ENCODE measurements around the gene LZIC. TPM values are rescaled to one million over a fixed set of nuclear protein-coding genes. Genes with fewer than 3 reads are reported as not detected.

Gene LZIC
- total RNA-seq, 1 experiment from 2014 or later: 33.0 TPM

GRCh38 chr1:9910423-9911178, 32.6 kb downstream of the LZIC start:
- DNase-seq (ENCODE audit: low read depth): peak; percentile 99

- no peak for DNase-seq (ENCODE audit: low read depth)
Observed at GRCh38 chr1:9910076-9910422, 33.1 kb downstream of the LZIC start, which contains the start of gene CTNNBIP1. Gene CTNNBIP1, minus strand, starts transcription at chr1:9910269. Its CDS starts 38,205 bp downstream, at chr1:9872064.

DNA sequence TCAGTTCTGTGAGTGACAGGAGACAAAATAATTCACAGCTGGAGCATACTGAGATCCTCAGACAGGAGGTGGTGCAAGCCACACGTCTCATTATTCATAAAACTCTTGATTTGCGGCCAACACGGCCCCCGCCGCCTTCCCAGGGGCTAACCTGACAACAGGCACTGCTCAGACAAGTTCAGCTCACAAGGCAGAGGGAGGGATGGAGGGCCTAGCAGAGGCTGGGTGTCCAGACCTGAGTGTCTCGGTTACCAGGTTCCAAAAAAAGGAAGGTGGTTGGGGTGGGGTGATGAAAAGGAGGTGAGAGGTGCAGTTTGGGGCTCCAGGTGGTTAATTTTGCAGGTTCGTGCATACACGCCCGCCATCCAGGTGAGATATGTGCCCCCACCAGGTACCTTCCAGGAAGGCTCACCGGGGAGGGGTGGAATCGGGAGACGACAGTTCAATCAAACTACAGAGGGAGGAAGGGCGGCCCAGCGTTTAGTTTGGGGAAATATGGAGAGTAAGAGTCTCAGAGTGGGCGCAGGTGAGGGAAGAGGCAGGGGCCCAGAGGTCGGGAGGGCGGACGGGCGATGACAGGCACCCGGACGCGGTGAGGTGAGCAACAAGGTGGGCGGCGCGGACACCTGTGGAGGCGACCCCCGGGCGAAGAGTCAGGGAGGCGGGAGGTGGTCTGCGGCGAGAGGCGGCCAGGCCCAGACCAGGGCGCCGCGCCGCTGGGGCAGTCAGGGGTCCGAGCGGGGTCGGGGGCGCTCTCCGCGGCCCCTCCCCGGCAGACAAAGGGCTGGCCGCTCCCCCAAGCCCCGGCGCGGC, 33.8 kb downstream of the LZIC start:
- DNase-seq (ENCODE audit: low read depth): no peak

GRCh38 chr1:9908871-9909233, 34.3 kb downstream of the LZIC start:
- no peak for DNase-seq (ENCODE audit: low read depth)

- DNase-seq (ENCODE audit: low read depth): peak; percentile 60
Observed at GRCh38 chr1:9907441-9907840, 35.8 kb downstream of the LZIC start.

DNA sequence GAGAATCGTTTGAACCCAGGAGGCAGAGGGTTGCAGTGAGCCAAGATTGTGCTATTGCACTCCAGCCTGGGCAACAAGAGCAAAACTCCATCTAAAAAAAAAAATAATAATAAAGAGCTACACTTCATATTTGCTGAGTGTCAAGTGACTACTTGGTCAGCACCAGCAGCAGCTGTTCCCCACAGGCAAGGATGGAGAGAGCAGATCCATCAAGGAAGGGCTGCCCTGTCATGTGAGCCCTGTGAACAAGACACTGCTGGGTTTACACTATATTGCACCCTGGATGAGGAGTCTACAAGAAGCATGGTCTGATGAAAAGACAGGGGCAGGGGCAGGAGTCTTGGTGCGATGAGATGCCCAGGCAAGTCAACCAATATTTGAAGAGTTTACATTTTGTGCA, 36.7 kb downstream of the LZIC start:
- no peak for DNase-seq (ENCODE audit: low read depth)

GRCh38 chr1:9905010-9905409, 38.2 kb downstream of the LZIC start:
- peak; percentile 70 for DNase-seq (ENCODE audit: low read depth)

DNA sequence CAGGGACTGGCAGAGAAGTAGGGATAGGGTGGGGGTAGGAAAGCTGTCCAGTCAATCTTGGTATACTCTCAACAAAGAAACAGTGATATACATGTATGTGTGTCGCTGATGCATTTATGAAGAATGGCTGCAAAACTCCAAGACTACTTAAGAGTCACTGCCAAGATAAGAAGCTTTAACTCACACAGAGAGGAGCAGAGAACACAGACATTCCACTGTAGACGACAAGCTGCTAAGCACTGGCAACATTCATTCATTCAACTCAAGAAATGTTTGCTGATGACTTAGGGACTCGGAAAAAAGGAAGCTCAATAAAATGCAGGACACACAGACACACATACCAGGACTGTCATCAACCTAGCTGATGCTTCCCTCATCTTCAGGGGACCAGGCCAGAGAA, 38.6 kb downstream of the LZIC start:
- DNase-seq (ENCODE audit: low read depth): no peak

GRCh38 chr1:9903801-9904527, 39.2 kb downstream of the LZIC start:
- DNase-seq (ENCODE audit: low read depth): no peak

DNA sequence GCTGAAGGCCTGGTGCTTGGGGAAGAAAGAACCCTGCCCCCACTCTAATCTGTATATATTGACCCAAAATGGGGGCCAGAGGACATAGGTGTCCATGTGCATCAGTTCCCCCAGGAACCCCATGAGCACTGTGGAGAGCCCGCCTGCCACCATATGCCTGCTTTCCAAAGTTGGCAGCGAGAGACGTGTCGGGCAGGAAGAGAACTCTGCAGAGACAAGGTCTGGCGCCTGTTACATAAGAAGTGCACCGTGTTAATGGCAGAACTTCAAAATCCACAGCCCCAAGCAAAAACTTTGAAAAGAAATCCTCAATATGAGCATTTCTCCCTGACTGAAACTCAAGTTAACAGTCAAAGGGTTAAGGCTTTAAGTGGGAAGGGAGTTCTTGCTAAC, 41.1 kb downstream of the LZIC start:
- DNase-seq (ENCODE audit: low read depth): no peak

DNA sequence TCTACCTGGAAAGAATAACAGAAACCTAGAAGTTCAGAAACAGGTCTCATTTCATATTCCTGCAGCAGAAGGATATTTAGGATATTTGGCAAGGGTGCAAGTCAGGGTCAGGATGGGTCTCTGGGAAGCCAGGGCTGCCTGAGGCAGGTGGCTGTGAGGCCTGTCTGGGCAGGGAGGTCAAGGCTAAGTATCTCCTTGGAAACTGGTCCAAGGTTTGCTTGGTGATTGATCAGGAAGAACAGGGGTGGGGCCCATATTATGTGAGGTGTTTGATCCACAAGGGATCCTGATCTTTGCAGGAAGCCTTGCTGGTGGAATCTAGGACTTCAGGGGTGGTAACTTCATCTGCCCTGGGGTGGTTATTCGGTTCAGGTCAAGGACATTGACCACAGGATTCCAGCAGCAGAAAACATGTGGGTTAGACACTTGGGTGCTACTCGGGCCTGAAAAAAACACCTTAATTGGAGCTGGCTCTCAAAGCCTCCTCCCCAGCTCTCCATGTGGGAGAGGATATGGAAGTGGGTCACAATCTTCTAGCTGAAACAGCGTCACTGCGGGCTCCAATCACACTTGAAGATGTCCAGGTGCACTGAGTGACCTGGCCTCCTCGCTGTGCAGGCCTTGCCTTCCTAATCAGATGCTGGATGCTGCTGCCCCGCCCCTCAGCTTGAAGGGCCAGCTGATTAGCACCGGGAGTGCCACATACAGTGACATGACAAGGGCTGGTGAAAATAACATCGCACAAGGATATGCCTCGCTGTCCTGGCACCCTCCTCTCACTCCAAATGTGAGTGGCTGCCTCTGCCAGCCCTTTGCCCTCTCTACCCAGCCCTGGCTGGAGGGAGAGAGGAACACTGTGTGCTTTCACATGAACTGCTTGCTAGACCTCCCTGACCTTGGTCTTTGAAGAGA, 41.8 kb downstream of the LZIC start:
- peak; percentile 62 for DNase-seq (ENCODE audit: low read depth)

DNA sequence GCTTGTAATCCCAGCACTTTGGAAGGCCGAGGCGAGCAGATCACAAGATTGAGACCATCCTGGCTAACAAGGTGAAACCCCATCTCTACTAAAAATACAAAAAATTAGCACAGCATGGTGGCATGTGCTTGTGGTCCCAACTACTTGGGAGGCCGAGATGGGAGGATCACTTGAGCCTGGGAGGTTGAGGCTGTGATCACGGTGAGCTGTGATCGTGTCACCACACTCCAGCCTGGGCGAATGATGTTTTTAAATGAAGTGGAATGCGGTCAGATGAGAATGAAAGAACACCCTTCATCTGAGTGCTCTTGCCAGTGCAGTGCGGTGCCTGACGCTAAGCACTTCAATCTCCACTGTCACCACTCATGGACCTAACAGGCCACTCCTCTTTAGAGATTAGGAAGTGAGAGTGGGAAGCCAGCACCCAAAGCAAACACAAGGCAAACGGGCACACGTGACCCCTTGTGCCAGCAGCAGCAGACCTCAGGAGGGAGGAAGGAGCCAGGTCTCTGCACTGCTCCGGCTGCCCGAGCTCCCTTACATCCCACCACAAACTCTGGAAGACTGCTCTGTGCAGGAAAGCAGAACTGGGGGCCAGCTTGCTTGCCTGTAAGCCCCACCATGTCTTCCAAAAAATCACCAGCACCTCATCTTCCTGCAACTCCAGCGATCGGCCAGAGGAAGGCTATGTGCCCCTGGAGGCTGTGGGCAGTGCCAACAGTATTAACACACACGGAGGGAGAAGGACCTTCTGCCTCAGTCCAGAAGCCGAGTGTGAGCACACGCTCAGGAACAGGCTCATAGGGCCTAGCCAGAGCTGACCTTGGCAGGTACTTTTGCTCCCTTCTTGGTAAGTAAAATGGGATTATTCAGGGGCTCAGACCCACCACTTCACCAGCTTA, 42.8 kb downstream of the LZIC start:
- no peak for DNase-seq (ENCODE audit: low read depth)

DNA sequence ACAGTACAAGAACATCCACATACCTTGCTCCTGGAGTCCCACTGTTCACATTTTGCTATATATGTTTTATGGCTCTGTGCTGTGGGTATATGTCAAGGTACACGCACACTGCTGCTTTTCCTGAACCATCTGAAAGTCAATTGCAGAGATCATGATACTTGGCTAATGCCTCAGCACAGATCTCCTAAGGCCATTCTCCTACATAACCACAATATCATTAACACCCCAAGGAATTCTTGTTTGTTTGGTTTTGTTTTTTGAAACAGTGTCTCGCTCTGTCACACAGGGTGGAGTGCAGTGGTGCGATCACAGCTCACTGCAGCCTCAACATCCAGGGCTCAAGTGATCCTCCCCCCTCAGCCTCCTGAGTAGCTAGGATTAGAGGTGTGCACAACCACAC, 49.1 kb downstream of the LZIC start:
- peak; percentile 72 for DNase-seq (ENCODE audit: low read depth)

DNA sequence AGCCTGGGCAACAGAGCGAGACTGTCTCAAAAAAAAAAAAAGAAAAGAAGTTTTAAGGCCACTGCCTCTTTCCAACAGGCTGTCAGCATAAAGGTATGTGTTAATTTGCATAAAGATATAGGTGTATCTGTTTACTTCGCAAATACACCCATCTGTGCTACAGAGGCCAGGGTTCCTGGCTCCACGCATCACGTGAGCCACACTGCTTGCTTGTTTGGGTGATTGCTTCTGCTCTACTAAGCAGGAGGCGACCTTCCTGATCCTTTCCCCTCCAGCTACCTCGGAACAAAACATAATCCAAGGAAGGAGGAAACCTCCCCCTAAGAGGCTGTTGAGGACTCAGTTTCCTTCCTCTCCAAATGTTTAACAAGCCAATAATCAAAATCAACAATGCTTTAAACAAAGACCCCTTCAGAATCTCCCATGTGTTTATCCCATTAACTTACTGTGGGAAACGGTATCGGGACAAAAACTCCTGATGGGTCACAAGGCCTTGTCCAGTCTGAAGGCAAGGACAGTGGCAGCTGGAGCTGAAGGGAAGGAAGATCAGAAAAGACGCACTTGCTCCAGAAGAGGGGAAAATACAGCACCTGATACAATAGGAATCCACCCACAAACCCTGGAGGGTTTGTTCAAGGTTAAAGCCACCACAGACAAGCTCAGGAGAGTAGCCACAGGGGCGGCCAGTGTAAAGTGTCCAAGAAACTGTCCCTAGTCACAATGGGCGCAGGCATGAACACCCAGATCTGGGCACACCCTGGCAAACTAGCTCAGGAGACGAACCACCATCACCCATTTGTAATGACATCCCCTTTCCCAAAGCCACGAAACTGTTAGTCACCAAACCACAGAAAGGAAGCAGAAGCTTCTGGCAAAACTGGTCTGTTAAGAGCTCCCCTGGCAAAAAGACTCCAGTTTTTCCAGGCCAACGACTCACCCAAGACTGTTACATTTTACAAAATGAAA, 50.3 kb downstream of the LZIC start:
- peak; percentile 97 for DNase-seq (ENCODE audit: low read depth)

GRCh38 chr1:9891207-9891606, 52.0 kb downstream of the LZIC start:
- DNase-seq (ENCODE audit: low read depth): peak; percentile 56

DNA sequence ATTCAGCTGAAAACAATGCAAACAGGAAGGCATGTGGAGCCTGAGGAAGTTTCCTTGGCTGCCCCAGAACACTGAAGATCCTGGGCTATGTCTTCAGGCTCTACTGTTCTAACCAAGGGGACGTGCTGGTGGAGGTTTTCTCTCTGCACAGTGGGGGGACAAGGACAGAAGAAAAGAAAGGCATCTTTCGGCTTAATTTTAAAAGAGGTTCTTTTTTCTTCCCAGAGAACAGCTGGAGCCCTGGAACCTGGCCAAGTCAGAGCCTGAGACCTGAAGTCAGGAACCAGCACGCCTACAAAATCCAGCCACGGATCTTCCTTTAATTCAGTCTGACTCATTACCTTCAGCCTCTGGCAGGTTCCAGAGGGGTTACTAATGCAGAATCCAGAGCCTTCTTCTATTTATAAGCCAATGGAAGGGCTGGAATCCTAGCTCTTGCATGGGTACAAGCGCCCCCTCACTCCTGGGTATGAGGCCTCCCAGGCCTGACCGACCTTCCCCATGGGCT, 52.9 kb downstream of the LZIC start:
- DNase-seq (ENCODE audit: low read depth): peak; percentile 96

- DNase-seq (ENCODE audit: low read depth): no peak
Observed at GRCh38 chr1:9889411-9889810, 53.8 kb downstream of the LZIC start.

DNA sequence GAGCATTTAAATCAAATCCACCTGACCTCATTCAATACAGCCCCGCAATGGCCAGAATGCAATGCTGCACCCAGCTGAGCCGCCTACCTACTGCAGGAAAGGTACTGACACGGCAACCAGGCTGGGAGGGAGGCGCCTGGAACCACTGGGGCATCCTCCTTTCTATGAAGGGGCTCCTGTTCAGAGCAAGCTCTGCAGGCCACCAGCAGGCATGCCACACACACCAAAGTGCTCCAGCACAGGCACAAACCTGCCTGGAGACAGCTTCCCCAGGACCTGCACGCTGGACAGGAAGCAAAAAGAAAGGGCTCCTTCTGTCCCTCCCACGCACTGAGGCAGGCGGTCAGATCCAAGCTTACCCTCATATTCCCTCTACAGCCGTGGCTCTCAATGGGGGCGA, 54.3 kb downstream of the LZIC start:
- no peak for DNase-seq (ENCODE audit: low read depth)

GRCh38 chr1:9887070-9887469, 56.1 kb downstream of the LZIC start:
- DNase-seq (ENCODE audit: low read depth): no peak

Measured in M059J (cell line).